ENCODE measurements around the gene AUTS2. TPM values are rescaled to one million over a fixed set of nuclear protein-coding genes. Genes with fewer than 3 reads are reported as not detected.

The AUTS2 gene
- total RNA-seq, 1 donor from 2014 or later: 26.1 TPM

GRCh38 chr7:70142247-70142932, 544.1 kb downstream of the AUTS2 start:
- DNase-seq (ENCODE audit: low spot score): no peak
- no peak for ATAC-seq

- DNase-seq (ENCODE audit: low spot score) (no peak), ATAC-seq (no peak)
These were observed 545.1 kb downstream of the AUTS2 start for GRCh38 chr7:70143075-70144044.

- DNase-seq (ENCODE audit: low spot score) (no peak), ATAC-seq (no peak)
These were observed 550.7 kb downstream of the AUTS2 start for GRCh38 chr7:70148997-70149396.

- ATAC-seq: no peak
- DNase-seq (ENCODE audit: low spot score): no peak
These were observed 554.0 kb downstream of the AUTS2 start for GRCh38 chr7:70152313-70152712.

- DNase-seq (ENCODE audit: low spot score): no peak
- ATAC-seq: no peak
These were observed 555.7 kb downstream of the AUTS2 start for GRCh38 chr7:70153933-70154332.

GRCh38 chr7:70154521-70155180, 556.4 kb downstream of the AUTS2 start:
- DNase-seq (ENCODE audit: low spot score): no peak
- ATAC-seq: no peak

- ATAC-seq: no peak
- DNase-seq (ENCODE audit: low spot score): no peak
These were observed 557.8 kb downstream of the AUTS2 start for GRCh38 chr7:70156057-70156456.

- DNase-seq (ENCODE audit: low spot score) (no peak), ATAC-seq (no peak)
These were observed 560.8 kb downstream of the AUTS2 start for GRCh38 chr7:70159121-70159520.

- ATAC-seq (no peak), DNase-seq (ENCODE audit: low spot score) (no peak)
These were observed 567.3 kb downstream of the AUTS2 start for GRCh38 chr7:70165477-70166170.

GRCh38 chr7:70171369-70171920, 573.2 kb downstream of the AUTS2 start:
- DNase-seq (ENCODE audit: low spot score): no peak
- no peak for ATAC-seq

- DNase-seq (ENCODE audit: low spot score): no peak
- ATAC-seq: no peak
These were observed 578.9 kb downstream of the AUTS2 start for GRCh38 chr7:70177166-70177565.

- ATAC-seq: no peak
- no peak for DNase-seq (ENCODE audit: low spot score)
These were observed 579.9 kb downstream of the AUTS2 start for GRCh38 chr7:70178211-70178610.

GRCh38 chr7:70178787-70179186, 580.5 kb downstream of the AUTS2 start:
- ATAC-seq (no peak), DNase-seq (ENCODE audit: low spot score) (no peak)

GRCh38 chr7:70182521-70182920, 584.2 kb downstream of the AUTS2 start:
- no peak for DNase-seq (ENCODE audit: low spot score)
- no peak for ATAC-seq

GRCh38 chr7:70183278-70183677, 585.0 kb downstream of the AUTS2 start:
- ATAC-seq (no peak), DNase-seq (ENCODE audit: low spot score) (no peak)

GRCh38 chr7:70188901-70189650, 590.8 kb downstream of the AUTS2 start:
- DNase-seq (ENCODE audit: low spot score) (no peak), ATAC-seq (no peak)

GRCh38 chr7:70189776-70190175, 591.5 kb downstream of the AUTS2 start:
- DNase-seq (ENCODE audit: low spot score) (no peak), ATAC-seq (no peak)

- no peak for DNase-seq (ENCODE audit: low spot score)
- no peak for ATAC-seq
These were observed 592.0 kb downstream of the AUTS2 start for GRCh38 chr7:70190281-70190680.

GRCh38 chr7:70193514-70193913, 595.2 kb downstream of the AUTS2 start:
- DNase-seq (ENCODE audit: low spot score) (no peak), ATAC-seq (peak; percentile 89)
